HCEC 1CT (cell line): ENCODE measurements around the gene RIPK4.

Experiments used
- DNase-seq: peaks from one replicate; pipeline ENCODE4 v3.0.0-alpha.2; 2017

RIPK4 gene

DNA sequence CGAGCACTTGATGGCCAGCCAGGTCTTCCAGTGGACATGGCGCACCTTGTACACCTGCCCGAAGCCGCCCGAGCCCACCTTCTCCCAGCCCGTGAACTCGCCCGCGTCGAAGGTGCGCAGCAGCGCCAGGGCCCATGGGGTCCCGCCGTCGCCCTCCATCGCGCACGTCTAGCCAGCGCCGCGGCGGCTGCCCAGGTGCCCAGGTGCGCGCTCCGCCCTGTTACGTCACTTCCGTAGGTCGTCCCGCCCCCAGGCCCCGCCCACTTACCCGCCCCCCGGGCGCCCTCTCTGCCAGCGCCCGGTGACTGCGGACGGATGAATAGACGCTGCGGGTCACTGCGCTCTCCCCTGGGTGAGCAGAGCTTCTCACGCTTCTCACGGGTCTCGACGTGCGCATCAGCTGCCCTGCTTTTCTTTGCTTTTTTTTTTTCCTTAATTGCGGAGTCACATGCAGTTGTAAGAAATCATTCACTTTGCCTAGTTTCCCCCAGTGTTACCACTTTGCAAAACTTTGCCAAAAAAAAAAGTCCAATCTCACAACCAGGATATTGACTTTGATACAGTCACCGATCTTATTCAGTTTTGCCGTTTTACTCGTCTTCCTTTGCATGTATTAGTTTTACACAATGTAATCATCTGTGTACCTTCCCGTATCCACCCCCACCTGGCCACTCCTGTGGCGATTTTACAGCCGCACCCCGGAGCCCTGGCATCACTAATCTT, at the start of gene RIPK4:
RIPK4 (minus strand) TSS at position 170 of the 723 bp plus-strand sequence; CDS start at position 159, 11 bp downstream.
- DNase-seq: no peak

GRCh38 chr21:41815652-41816582, 49.1 kb upstream of the RIPK4 start:
- no peak for DNase-seq

DNA sequence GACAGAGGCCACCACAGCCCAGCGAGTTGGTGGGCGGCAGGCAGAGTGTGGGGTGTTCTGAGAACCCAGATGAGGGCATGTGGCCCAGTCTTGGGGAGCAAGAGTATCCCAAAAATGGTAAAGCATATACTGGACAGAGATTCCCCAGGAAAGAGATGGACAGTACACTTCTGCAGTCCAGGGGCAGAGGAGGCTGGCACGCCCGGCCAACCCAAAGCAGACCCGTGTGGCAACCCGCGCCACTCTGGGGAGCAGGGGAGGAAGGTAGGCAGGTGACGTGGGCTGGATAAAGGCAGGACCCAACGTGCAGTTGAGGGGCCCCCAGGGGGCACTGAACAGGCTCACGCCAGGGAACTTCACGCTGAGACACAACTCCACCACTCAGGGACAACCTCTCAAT, 46.4 kb upstream of the RIPK4 start:
- DNase-seq: no peak

GRCh38 chr21:41812679-41813078, 45.8 kb upstream of the RIPK4 start:
- DNase-seq: no peak

- no peak for DNase-seq
Measured at GRCh38 chr21:41810597-41810932, 43.7 kb upstream of the RIPK4 start.

DNA sequence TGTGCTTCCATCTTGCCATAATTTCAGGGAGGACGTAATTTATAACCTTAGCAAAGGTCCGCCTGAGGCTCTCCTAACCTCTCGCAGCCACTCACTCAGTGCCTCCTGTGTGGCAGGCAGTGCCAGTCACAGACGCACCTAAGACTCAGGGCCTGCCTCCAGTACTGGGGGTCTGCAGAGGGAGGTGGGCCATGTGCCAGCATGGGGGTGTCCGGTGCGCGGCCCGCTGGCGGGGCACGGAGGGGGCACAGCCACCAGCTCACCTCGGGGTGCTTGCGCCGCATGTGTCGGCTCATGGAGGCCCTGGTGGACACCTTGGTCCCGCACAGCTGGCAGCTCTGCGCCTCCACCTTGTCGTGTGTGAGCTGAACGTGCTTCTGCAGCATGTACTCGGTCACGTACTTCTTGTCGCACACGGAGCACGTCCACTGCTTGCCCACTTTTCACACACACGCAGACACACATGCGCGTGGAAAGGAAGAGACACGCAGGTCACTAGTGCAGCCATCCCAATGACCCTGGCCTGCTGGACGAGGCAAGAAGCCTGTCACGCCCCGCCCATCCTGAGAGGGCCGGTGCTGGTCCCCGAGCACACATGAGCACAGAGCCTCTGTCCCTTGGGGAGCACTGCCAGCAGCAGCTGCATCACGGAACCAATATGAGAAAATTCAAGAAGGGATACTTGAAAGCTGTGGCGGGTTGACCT, 43.2 kb upstream of the RIPK4 start:
- DNase-seq: no peak

GRCh38 chr21:41808846-41809245, 42.0 kb upstream of the RIPK4 start:
- no peak for DNase-seq

GRCh38 chr21:41808094-41808493, 41.2 kb upstream of the RIPK4 start:
- DNase-seq: no peak

DNA sequence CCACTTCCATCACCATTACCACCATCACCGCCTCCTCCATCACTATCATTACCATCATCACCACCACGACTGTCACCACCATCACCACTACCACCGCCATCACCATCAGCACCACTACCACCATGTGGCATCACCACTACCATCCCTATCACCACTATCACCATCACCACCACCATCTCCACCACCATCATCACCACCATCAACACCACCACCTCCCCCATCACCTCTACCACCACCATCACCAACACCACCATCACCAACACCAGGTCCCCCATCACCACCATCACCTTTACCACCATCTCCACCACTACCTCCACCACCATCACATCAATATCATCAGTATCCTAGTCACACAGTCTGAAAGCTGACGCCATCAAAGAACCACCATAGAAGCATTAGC, 39.9 kb upstream of the RIPK4 start:
- DNase-seq: no peak

- no peak for DNase-seq
Measured at GRCh38 chr21:41805643-41806042, 38.8 kb upstream of the RIPK4 start.

- no peak for DNase-seq
Measured at GRCh38 chr21:41805038-41805437, 38.2 kb upstream of the RIPK4 start.

GRCh38 chr21:41804381-41804780, 37.5 kb upstream of the RIPK4 start:
- no peak for DNase-seq

- no peak for DNase-seq
Measured at GRCh38 chr21:41803316-41803715, 36.5 kb upstream of the RIPK4 start.

GRCh38 chr21:41802684-41803083, 35.8 kb upstream of the RIPK4 start:
- no peak for DNase-seq

- no peak for DNase-seq
Measured at GRCh38 chr21:41802198-41802584, 35.3 kb upstream of the RIPK4 start.

- no peak for DNase-seq
Measured at GRCh38 chr21:41801321-41802197, 34.7 kb upstream of the RIPK4 start.

GRCh38 chr21:41800425-41801320, 33.8 kb upstream of the RIPK4 start:
- no peak for DNase-seq

DNA sequence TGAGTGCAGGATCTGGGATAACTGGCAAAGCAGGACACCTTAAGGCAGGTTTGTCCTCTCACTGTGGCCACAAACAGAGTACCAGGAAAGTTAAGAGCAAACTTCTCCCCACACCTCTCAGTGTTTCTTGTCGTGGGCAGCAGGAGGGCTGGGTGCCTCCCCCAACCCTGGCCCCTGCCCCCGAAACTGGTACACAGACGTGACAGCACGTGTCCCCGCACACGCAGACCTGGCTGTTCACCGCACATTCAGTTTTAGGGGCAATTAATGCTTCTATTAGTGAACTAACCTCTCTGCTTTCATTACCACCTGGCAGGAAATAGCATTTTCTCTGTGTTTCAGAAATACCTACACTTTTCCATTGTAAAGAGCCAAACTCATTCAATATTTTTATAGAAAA, 32.9 kb upstream of the RIPK4 start:
- no peak for DNase-seq

GRCh38 chr21:41798326-41798725, 31.5 kb upstream of the RIPK4 start:
- DNase-seq: no peak

GRCh38 chr21:41796476-41797080, 29.7 kb upstream of the RIPK4 start:
- no peak for DNase-seq

GRCh38 chr21:41795726-41796125, 28.9 kb upstream of the RIPK4 start:
- DNase-seq: no peak
